Measurements from ENCODE around the gene ATF7IP.

ATF7IP gene

DNA sequence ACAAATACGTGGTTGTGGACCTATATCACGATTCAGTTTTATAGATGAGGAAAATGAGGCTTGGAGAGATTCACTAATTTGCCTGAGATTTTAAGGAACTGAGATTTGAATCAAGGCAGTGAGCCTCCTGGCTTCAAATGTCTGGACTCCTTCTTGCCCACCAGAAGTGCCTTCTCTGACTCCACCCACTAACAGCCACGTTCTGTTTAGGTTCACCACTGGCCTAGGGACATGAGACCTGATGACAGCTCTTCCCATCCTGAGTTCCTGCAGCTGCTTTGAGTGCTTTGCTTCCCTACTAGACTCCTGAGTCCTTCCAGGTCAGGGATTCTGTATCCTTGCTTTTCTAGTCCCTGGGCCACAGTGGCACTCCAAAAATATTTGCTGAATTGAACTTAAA lies 145.1 kb downstream of the ATF7IP start:
- no peak for TF ChIP-seq CTCF (IDR thresholded peaks at IDR 0.05; ENCODE audit: low read depth, low read length)

GRCh38 chr12:14514154-14514842 lies 148.8 kb downstream of the ATF7IP start:
- TF ChIP-seq CTCF (IDR thresholded peaks at IDR 0.05; ENCODE audit: low read depth, low read length): 0 out of 2 replicates have a peak, but pooled peaks have one; percentile 9
- no peak overlapping the region for H3K4me3 ChIP-seq (ENCODE audit: low read depth, low read length)

More for the DNA sequence above, 145.1 kb downstream of the ATF7IP start:
- no peak overlapping the region for H3K4me3 ChIP-seq (ENCODE audit: low read depth, low read length)

DNA sequence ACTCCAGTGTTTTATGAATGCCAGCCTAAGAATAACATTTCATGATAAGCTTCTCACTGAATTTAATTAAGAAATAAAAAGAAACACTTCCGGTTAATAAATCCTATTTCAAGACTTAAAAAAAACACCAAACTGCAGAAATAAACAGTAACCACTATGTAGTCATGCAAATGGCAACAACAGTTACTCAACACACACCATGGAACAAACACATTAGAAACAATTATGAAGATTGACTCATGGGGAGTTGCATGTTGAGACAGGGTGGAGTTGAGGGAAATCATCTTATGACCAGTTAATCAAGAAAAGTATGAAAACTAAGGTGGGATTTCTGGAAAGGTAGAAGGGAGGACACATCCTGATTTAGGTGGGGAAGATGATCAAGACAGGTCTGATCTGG lies 149.5 kb downstream of the ATF7IP start:
- no peak for TF ChIP-seq CTCF (IDR thresholded peaks at IDR 0.05; ENCODE audit: low read depth, low read length)
- no peak overlapping the region for H3K4me3 ChIP-seq (ENCODE audit: low read depth, low read length)

DNA sequence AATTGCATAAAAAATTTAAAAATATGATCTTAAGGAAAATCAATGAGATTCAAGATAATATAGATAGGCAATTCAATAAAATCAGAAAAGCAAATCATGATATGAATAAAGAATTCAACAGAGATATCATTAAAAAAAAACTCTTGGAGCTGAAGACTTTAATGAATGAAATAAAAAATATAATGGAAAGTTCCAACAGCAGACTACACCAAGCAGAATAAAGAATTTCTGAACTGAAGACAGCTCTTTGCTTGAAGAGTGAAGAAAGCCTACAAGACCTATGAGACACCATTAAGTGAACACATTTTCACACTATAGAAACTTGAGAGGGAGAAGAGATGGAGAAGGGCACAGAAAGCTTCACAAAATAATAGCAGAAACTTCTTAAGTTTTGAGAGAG lies 156.3 kb downstream of the ATF7IP start:
- no peak for TF ChIP-seq CTCF (IDR thresholded peaks at IDR 0.05; ENCODE audit: low read depth, low read length)
- H3K4me3 ChIP-seq (ENCODE audit: low read depth, low read length): no peak overlapping the region

GRCh38 chr12:14525964-14526363 lies 160.5 kb downstream of the ATF7IP start:
- TF ChIP-seq CTCF (IDR thresholded peaks at IDR 0.05; ENCODE audit: low read depth, low read length): no peak
- no peak overlapping the region for H3K4me3 ChIP-seq (ENCODE audit: low read depth, low read length)

- H3K4me3 ChIP-seq (ENCODE audit: low read depth, low read length): no peak overlapping the region
- no peak for TF ChIP-seq CTCF (IDR thresholded peaks at IDR 0.05; ENCODE audit: low read depth, low read length)
These were observed 166.7 kb downstream of the ATF7IP start for GRCh38 chr12:14532152-14532551.

GRCh38 chr12:14537088-14537487 lies 171.6 kb downstream of the ATF7IP start:
- no peak for TF ChIP-seq CTCF (IDR thresholded peaks at IDR 0.05; ENCODE audit: low read depth, low read length)
- H3K4me3 ChIP-seq (ENCODE audit: low read depth, low read length): no peak overlapping the region
